SK-N-MC (cell line): Measurements from ENCODE around the gene DGKI.

ENCODE experiments used
- EZH2 ChIP-seq: fragments of 200-600 bp; sonication (generic); IDR thresholded peaks from one replicate; pipeline ENCODE4 v1.6.1; 2017; ENCODE audit warnings: antibody characterized with exemption
- FOXP2 ChIP-seq: optimal IDR thresholded peaks from 2 replicates; pipeline ENCODE3; 2011; ENCODE audit warnings: mild to moderate bottlenecking, moderate library complexity; ENCODE audit not compliant: insufficient read depth; ENCODE audit errors: extremely low read length, control extremely low read depth

DNA sequence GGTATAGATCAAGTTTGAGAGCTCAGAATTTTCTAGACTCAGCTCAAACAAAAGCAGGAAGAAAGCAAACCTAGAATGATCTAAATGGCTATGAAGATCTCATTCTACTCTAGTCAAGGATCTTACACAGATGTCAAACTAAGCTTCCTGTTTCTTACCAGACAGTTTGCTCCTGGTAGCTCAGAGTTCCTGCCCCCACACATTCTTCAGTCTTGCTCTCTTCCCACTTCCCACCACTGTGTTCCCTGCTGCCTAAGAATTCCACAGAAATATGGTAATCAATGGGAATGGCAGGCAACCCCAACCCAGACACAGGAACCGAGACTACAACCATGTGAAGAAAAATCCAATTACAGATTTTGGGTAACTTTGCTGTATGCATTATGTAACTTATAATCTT is 369.8 kb downstream of the DGKI start:
- TF ChIP-seq FOXP2 (no peak), EZH2 (no peak)
